HG03159 (cell line): ENCODE measurements around the gene CRISPLD2.
A peak's percentile ranks its signal among the peaks of the same experiment; 100 is the strongest.

Source experiments
- ATAC-seq: cut with Tn5 transposase; IDR thresholded peaks from one replicate; pipeline ENCODE4 v1.9.1; 2021; ENCODE audit warnings: mild to moderate bottlenecking, moderate library complexity; ENCODE audit not compliant: unreplicated experiment

The CRISPLD2 gene

GRCh38 chr16:84819644-84820304 is at the start of gene CRISPLD2:
CRISPLD2 (plus strand) TSS chr16:84819985; CDS start chr16:84838496, 18,511 bp downstream.
- peak; percentile 64 for ATAC-seq

DNA sequence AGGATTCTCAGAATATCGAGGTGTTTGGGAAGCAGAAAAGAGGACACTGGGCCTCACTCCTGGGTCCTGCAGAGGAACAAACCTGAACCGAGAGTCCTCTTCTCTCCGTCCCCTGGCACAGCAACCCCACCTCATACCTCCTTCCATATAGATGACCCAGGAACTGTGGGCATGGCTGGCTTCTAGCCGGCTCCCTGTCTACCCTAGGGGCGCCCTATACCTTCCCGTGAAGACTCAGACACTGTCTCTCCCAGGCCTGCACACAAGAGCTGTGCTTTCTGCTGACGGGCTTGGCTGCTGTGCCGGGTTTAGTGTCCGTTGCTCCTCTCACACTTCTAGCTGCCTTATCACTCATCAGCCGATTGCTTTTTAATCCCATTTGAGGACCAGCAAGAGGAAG is 46.5 kb upstream of the CRISPLD2 start:
- ATAC-seq: no peak

DNA sequence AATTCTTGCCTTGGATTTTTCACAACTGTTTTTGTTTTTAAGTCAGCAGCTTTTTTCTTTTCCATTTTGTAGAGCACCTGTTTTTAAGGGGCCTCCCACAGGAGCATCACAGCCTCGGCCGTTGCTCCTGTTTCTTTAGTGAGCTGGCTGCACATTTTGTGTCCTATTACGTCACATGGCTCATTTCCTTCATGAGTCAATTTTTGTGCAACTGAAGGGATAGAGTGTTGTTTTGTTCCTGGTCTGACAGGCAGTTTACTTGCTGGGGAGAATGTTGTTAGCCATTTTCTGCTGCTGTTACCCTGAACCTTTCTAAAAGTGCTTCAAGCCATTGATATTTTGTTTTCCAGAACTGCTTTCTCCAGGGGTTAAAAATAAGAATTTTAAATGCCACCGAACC is 45.0 kb upstream of the CRISPLD2 start:
- ATAC-seq: no peak

DNA sequence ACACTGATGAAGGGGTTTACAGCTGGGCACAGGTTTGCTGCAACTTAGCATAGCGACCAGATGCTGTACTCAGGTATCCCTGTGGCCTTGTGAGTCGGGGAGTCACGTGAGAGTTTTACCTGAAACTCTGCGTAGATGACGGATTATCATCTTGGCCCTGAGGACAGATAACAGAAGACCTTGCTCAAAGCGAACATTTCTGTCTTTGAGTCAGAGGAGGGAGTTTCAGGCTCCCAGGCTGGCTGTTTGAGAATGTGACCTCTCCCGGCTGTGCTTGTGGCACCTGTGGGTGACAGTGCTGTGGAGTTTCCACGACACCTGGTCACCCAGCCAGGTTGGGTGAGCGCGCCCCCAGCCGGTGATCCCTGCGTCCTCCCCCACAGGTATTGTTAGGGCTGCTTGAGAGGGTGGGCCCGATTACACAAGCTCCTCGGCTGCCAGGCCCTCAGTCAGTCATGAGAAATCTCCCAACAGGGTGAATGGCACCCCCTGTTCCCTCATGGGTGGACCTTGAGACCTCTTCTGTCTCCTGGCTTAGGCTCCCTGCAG is 44.4 kb upstream of the CRISPLD2 start:
- ATAC-seq: no peak

DNA sequence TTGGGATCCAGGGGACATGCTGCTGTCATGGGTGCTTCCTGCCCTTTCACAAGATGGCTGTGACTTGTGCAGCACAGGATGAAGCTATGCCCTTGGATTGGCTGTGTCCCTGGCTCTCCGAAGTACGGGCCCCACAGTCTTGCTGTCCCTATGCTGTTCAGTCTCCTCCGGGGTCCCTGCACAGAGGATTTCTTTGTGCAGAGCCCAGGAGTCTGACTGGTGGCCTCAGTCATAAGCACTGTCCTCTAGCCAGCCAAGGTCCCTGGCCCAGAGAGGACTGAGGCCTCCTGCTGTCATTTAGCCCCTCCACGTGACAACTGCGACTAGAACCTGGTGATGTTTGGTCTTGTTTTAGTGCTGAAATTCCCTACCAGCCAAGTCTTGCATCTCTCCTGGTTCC is 42.4 kb upstream of the CRISPLD2 start:
- ATAC-seq: no peak

- no peak for ATAC-seq
Observed at GRCh38 chr16:84778720-84779119, 41.1 kb upstream of the CRISPLD2 start.

DNA sequence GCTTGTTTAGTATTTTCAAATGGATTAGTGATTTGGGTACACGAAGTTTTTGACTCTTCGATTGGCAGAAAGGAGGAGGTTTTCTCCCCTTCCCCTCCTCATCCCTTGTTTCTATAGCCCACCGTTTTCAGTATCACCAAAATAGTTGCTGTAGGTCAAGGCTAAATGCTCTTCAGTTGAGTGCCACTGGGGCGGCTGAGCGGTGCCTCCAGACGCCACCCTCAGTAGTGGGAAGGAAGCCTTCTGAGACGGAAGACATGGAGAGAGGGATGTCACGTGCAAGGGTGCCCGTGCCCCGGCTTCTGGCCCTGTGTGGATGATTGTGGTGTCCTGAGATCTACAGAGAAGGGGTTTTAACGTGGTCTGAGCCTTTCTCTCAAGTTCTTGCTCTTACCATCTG is 39.7 kb upstream of the CRISPLD2 start:
- no peak for ATAC-seq

- ATAC-seq: no peak
Observed at GRCh38 chr16:84780544-84781376, 39.0 kb upstream of the CRISPLD2 start.

DNA sequence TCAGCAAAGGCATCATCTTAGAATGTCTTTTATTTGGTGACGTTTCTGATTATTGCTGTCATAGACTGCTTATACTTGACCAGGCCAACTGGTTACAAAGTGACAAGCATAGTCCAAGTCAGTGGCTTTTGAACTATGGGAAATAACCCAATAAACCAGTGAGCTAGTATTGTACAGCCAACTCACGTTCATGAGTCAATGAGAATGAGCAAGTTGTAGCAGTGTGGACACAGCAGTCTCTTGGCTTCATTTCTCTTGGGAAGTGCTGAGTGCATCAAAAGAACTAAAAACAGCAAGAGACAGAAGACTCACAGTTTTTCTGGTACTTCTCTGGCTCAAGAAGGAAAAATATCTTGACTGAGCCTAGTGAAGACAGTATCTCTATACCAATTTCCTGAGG is 36.9 kb upstream of the CRISPLD2 start:
- ATAC-seq: no peak

GRCh38 chr16:84785843-84786581 is 33.8 kb upstream of the CRISPLD2 start:
- no peak for ATAC-seq

GRCh38 chr16:84786605-84787262 is 33.1 kb upstream of the CRISPLD2 start:
- ATAC-seq: no peak

DNA sequence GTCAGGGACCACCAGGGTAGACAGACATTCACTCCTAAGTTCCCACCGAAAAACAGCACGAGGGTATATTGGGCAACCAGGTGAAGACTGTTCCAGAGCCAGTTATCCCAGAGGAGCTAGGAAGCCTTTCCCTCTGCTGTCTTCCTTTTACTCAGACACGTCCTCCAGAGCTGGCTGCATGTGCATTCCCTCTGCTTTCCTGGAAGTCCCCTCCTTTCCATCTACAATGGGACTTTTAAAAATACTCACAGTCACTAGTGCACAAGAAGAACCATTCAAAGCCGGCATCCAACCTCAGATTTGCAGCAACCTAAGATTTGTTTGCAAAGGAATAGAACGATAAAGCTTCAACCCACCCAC is 32.5 kb upstream of the CRISPLD2 start:
- no peak for ATAC-seq

DNA sequence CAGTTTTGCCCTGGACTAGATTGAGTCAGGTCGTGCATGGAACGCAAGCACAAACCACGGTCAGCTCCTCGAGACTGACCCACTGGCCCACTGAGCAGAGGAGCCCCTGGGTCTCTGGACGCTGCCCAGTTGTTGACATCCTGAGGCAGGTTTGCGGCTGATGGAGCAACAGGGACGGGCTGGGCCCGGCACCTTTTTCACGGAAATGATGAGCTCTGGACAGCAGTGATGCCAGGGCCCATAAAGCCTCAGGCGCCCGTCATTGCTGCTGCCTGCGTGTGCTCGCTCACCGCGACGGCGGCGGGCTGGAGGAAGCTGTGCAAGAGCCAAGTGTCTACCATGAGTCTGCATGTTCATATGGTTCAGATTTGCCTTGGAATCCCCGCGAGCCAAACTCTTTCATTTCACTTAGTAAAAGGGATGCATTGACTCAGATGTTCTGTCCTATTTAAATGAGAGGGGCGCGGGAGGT is 30.8 kb upstream of the CRISPLD2 start:
- no peak for ATAC-seq

- no peak for ATAC-seq
Observed at GRCh38 chr16:84789431-84789830, 30.4 kb upstream of the CRISPLD2 start.

- no peak for ATAC-seq
Observed at GRCh38 chr16:84790301-84790700, 29.5 kb upstream of the CRISPLD2 start.

DNA sequence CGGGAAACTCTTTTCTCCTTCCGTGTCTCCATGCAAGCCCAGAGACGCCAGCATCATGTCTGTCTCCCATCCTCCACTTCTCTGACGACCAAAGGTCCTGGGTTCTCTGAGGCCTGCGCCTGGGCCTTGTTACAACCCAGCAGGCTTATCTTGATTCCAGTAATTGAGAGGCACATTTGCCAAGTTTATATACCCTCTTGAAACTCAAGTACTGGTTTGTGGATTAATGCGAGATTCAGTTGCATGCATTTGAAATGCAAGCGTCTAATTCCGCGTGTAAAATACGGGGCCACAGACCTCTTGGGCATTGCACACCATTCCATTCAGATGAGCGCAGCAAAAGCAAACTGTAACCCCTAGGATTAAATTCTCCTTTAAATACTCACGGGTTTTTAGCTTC is 28.7 kb upstream of the CRISPLD2 start:
- no peak for ATAC-seq

GRCh38 chr16:84791501-84791900 is 28.3 kb upstream of the CRISPLD2 start:
- no peak for ATAC-seq

DNA sequence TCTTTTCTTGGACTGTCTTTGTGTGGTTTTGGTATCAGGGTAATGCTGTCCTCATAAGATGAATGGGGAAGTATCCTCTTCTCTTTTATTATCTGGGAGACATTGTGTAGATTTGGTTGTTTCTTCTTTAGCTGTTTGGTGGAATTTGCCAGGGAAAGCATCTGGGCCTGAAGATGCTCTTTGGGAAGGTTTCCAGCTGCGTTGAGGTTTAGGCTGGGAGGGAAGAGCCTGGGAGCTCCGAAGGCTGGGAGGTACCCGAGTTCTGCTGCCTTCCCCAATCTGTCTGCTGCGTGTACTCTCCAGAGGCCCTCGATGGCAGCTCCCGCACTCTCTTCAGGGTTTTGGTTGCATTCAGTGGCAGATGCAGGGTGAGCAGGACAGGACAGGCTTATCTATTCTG is 25.6 kb upstream of the CRISPLD2 start:
- ATAC-seq: no peak

GRCh38 chr16:84794626-84795025 is 25.2 kb upstream of the CRISPLD2 start:
- no peak for ATAC-seq

DNA sequence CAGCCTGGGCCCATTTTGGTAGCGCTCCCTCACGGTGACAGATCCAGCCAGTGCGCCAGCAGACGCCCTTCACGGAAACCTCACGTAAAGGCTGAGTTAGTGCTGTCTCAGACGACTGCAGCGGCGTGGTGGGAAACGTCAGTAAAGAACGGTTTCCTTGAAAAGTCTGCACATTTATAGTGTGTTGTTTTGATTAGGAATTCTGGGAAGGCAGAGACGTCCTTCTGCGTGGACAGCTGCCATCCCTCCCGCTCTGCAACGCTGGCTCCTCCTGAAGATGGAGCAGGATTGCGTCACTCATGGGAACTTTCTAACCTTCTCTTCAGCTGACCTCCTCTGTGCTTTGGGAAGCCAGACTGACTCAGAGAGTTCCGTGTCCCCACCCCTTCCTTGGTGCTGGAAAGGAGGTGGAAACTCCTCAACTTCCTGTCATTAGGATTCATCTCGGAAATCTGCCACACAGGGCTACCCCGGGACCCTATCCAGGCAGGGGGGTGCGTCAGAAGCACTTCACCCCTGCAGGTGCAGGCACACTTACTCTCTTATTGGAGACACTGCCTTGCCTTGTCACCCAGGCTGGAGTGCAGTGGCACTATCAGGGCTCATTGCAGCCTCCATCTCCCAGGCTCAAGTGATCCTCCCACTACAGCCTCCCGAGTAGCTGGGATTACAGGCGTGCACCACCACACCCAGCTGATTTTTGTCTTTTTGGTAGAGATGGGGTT is 24.3 kb upstream of the CRISPLD2 start:
- ATAC-seq: no peak
